SH-SY5Y (cell line): Measurements from ENCODE around the gene TMEM44.

Source experiments
- GATA2 ChIP-seq: IDR thresholded peaks from 2 replicates; pipeline ENCODE4 v1.6.1; 2011; ENCODE audit warnings: mild to moderate bottlenecking, low read depth, low read length
- GATA3 ChIP-seq: IDR thresholded peaks from 2 replicates; pipeline ENCODE4 v1.6.1; 2011; ENCODE audit warnings: low read depth, mild to moderate bottlenecking, low read length, moderate library complexity

Gene TMEM44

DNA sequence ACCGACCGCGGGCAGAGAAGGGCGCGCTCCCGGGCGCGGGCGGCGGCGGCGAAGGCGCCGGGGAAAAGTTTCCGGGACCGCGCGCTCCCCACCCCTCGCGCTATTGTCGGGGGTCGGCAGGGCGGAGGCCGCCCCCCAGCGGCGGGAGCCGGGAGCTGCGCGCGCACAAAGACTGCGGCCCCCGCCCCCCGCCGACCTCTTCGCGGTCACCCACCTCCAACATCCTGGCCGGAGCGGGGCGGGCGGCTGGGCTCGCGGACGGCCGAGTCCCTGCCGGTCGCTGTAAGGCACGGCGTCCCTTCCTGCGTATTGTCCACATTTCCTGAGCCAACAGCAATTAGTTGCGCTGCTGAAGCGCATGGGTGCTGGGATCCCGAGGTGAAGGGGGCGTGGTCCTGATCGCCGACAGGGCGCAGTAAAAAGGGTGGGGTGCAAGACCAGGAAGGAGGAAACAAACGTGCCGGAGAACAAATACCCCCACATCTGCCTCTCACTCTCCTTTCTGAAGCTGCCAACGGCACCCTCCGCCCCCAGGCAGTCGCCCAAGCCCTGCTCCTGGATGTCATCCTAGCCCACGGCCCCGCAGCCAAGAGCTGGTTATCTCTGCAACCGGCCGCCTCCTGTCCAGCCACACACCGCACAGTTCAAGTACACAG is at the start of gene TMEM44:
TSS of gene TMEM44 (minus strand) at position 71 of the 656 bp plus-strand sequence. CDS start 204 bp downstream, outside the sequence.
- TF ChIP-seq GATA2: no peak
- no peak for TF ChIP-seq GATA3

DNA sequence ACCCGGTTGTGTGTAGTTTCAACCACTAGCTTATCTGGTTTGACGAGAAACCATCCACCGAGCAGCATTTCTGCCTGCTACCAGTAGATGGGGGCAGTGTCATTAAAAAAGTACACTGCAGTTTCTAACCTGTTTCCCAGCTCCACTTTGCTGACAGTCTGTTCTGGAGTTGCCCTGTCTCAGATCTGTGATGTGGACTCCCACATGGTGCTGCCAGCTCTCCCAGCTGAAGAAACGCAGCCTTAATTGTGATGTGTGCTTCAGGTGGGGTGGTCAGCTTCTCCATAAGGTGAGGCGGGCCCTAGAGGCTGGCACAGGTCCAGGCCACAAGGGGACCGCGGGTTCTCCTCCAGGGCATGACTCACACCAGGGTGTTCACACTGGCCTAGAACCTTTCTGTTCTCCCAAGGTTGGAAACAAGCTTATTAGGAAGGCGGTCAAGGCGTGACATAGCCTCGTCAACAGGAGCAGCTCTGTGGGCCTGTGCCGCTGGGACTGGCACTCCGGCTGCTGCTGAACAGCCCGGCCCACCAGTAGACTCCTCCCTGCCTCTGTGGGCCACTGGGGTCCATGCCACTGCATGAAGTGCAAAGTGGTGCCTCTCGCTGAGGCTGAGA is 49.6 kb upstream of the TMEM44 start:
- no peak for TF ChIP-seq GATA2
- no peak for TF ChIP-seq GATA3

DNA sequence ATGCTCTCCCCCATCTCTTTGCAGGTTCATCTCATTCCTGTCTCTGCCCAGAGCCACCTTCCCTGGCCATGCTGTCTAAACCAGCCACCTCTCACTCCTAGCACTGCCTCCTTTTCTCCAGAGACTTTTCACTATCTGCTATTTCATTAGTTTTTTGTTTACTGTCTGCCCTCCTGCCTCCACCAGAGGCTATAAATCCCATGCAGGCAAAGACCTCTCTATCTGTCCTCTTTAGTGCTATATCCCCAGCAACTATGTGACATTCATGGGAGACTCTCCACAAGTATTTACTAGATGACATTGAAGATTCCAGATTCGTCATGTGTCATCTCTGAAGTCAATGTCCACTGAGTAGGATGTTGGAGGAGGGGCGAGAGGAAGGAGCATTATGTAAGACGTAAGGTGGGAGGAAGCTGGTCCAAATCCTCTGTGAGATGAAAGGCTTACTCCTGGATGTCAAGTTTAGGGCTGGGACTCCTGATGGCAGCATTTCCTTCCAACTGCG is 49.0 kb upstream of the TMEM44 start:
- TF ChIP-seq GATA3 (no peak), GATA2 (no peak)

- TF ChIP-seq GATA2 (no peak), GATA3 (no peak)
Measured at GRCh38 chr3:194680888-194681615, 47.8 kb upstream of the TMEM44 start.

DNA sequence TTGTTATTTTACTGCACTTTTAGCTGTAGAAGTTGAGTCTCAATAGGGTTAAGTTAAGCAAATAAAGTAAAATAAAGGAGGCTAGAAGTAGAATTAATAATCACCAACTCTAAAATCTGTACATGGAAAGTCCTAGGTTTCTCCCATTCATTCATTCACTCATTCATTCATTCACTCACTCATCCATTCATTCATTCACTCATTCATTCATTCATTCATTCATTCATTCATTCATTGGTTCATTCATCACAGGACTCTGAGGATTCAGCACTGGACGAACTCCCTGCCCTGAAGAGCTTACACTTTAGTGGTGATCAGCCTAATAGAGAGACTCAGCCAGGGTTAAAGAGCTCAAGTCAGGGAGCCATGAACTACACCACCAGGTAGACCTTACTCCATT is 43.3 kb upstream of the TMEM44 start:
- TF ChIP-seq GATA3: no peak
- no peak for TF ChIP-seq GATA2

- TF ChIP-seq GATA3: no peak
- TF ChIP-seq GATA2: no peak
Measured at GRCh38 chr3:194675680-194676079, 42.5 kb upstream of the TMEM44 start.

- TF ChIP-seq GATA2 (no peak), GATA3 (no peak)
Measured at GRCh38 chr3:194675081-194675640, 41.9 kb upstream of the TMEM44 start.

DNA sequence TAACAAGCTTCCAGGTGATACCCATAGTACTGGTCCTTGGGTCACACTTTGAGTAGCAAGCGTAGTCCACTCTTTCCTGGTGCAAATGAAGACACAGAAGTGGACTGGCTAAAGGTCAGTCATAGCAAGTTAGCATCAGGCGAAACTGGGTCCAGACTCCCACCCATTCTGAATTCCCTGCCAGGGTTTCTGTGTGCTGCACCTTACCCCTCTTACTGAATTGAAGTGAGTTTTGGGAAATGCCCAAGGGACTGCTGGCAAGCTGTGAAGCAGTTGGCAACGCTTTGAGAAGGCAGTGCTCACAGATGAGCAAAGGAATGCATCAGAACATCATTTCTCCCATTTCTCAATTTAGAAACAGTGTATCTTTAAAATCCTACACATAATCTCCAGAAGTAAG is 40.5 kb upstream of the TMEM44 start:
- TF ChIP-seq GATA2 (no peak), GATA3 (no peak)

GRCh38 chr3:194672876-194673275 is 39.7 kb upstream of the TMEM44 start:
- TF ChIP-seq GATA2 (no peak), GATA3 (no peak)

DNA sequence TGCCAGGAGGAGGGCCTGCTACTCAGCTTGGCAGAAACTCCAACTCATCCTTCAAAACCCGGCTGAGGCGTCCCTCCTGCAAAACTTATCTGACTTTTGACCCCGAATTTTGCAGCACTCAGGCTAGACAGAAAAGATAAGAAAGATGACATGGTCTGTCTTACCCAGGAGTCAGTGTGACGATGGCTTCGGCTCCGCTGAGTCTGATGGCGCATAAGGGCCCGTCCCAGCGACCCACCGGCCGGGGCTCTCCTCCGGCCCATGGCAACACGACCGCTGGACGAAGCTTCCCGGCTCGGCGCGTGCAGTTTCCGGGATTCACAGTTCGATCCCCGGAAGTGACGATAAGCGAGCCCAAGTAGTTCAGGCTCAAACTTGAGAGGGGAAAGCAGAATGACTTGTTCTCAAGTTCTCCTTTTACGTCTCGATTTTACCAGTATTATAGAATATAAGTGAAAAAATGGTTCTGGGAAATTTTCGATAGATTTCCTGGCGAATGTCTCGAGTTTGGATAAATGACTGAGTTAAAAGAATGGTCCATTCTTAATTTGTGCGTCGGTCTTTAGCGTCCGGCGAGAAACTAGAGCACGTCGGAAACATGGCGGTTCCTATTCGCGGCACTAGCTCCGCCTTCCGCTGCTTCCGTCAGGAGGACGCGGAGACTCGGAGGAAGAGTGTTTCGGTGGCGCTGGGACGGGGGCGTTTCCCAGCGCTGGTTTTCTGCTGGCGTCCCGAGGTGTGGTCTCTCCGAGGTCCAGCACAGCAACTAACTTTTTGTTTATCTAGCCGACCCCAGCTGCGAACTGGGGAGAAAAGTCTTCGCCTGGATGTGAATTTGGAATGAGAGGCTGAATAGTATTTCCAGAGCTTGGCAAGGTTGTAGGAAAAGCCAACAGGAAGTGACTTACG is 38.9 kb upstream of the TMEM44 start, which contains the start of gene LSG1:
TSS of gene LSG1 (minus strand) at position 292 of the 909 bp plus-strand sequence. CDS start at position 263, 29 bp downstream.
- TF ChIP-seq GATA3: no peak
- TF ChIP-seq GATA2: no peak

DNA sequence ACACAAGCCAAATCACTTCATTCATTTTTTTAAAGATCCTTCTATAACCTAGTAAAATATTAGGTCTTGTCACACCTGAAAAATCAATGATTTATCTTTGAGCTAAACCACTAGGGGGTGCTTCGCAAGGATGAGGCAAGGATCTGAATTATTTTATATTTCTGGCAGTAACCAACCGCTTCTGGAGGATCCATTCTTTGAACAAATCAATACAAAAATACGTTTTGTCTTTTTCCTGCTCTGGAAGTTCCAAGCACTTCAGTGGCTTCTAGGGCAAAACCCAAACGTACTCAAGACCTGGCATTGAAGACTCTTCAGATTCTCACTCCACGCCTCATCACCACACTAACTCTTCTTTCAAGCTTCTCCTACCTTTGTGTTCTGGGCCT is 38.3 kb upstream of the TMEM44 start:
- no peak for TF ChIP-seq GATA2
- TF ChIP-seq GATA3: no peak

DNA sequence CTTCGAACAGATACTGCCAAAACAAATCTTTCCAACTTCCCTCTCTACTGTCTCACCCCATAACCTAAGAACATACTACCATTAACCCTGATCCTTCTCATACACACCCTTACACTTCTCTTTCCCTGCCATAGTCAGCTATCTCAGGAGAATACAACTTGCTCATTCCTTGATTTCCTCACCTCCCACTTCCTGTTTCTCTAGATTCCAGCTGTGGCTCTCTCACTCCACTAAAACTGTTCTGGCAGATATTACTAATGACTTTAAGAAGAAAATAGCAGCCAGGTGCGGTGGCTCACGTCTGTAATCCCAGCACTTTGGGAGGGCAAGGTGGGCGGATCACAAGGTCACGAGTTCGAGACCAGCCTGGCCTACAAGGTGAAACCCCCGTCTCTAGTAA is 34.1 kb upstream of the TMEM44 start:
- TF ChIP-seq GATA2 (no peak), GATA3 (no peak)

DNA sequence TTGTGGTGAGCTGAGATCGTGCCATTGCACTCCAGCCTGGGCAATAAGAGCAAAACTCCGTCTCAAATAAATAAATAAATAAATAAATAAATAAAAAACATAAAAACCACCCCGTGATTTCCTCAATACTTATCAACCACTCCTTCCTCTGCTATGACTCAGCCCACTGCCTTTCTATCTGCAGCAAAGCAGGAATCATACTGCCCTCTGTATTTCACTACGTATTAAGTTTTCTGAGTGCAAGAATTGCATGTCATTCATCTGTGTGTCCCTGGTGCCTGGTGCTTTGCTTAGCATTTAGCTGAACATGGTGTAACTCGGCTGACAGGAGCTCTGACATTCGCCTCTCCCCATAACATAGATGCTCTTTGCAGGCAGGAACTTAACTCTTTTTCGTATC is 31.6 kb upstream of the TMEM44 start:
- TF ChIP-seq GATA2 (no peak), GATA3 (no peak)

- TF ChIP-seq GATA3 (no peak), GATA2 (no peak)
Measured at GRCh38 chr3:194661946-194662345, 28.7 kb upstream of the TMEM44 start.
